ENCODE results near the gene RNLS.

Gene RNLS

GRCh38 chr10:88372051-88372715 lies 210.9 kb downstream of the RNLS start (continued):
- TF ChIP-seq ZNF677 (tag by site-specific recombination; IDR thresholded peaks at IDR 0.05) (no peak), SP7 (tag by site-specific recombination; IDR thresholded peaks at IDR 0.05) (no peak), WT1 (tag by site-specific recombination; IDR thresholded peaks at IDR 0.05) (no peak), KLF16 (tag by site-specific recombination; IDR thresholded peaks at IDR 0.05) (no peak), ZNF626 (tag by site-specific recombination; IDR thresholded peaks at IDR 0.05) (no peak), ZNF843 (tag by site-specific recombination; IDR thresholded peaks at IDR 0.05) (no peak), ZNF645 (tag by site-specific recombination; IDR thresholded peaks at IDR 0.05) (no peak)
- TF ChIP-seq, protein P1, sequence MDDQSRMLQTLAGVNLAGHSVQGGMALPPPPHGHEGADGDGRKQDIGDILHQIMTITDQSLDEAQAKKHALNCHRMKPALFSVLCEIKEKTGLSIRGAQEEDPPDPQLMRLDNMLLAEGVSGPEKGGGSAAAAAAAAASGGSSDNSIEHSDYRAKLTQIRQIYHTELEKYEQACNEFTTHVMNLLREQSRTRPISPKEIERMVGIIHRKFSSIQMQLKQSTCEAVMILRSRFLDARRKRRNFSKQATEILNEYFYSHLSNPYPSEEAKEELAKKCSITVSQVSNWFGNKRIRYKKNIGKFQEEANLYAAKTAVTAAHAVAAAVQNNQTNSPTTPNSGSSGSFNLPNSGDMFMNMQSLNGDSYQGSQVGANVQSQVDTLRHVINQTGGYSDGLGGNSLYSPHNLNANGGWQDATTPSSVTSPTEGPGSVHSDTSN (CRISPR knock-in tag; IDR thresholded peaks at IDR 0.05) = no peak
- TF ChIP-seq, protein P2, sequence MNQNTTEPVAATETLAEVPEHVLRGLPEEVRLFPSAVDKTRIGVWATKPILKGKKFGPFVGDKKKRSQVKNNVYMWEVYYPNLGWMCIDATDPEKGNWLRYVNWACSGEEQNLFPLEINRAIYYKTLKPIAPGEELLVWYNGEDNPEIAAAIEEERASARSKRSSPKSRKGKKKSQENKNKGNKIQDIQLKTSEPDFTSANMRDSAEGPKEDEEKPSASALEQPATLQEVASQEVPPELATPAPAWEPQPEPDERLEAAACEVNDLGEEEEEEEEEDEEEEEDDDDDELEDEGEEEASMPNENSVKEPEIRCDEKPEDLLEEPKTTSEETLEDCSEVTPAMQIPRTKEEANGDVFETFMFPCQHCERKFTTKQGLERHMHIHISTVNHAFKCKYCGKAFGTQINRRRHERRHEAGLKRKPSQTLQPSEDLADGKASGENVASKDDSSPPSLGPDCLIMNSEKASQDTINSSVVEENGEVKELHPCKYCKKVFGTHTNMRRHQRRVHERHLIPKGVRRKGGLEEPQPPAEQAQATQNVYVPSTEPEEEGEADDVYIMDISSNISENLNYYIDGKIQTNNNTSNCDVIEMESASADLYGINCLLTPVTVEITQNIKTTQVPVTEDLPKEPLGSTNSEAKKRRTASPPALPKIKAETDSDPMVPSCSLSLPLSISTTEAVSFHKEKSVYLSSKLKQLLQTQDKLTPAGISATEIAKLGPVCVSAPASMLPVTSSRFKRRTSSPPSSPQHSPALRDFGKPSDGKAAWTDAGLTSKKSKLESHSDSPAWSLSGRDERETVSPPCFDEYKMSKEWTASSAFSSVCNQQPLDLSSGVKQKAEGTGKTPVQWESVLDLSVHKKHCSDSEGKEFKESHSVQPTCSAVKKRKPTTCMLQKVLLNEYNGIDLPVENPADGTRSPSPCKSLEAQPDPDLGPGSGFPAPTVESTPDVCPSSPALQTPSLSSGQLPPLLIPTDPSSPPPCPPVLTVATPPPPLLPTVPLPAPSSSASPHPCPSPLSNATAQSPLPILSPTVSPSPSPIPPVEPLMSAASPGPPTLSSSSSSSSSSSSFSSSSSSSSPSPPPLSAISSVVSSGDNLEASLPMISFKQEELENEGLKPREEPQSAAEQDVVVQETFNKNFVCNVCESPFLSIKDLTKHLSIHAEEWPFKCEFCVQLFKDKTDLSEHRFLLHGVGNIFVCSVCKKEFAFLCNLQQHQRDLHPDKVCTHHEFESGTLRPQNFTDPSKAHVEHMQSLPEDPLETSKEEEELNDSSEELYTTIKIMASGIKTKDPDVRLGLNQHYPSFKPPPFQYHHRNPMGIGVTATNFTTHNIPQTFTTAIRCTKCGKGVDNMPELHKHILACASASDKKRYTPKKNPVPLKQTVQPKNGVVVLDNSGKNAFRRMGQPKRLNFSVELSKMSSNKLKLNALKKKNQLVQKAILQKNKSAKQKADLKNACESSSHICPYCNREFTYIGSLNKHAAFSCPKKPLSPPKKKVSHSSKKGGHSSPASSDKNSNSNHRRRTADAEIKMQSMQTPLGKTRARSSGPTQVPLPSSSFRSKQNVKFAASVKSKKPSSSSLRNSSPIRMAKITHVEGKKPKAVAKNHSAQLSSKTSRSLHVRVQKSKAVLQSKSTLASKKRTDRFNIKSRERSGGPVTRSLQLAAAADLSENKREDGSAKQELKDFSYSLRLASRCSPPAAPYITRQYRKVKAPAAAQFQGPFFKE (tag by site-specific recombination; IDR thresholded peaks at IDR 0.05; ENCODE audit: borderline replicate concordance) = no peak

- Histone ChIP-seq H3K4me1 (ENCODE audit: control insufficient read depth, insufficient read depth, low read length) (peaks cover 8% of the 10 kb centered on the region; the same call in 1 of the 2 replicates), H3K27ac (ENCODE audit: extremely low read depth, low read depth, low read length) (no peak overlapping the region), H3K36me3 (ENCODE audit: control insufficient read depth in 2 of 2, insufficient read depth in 1 of 2, low read length in 2 of 2) (no peaks in the 10 kb centered on the region), H3K9me3 (ENCODE audit: control insufficient read depth, insufficient read depth, low read depth, low read length) (no peaks in the 10 kb centered on the region), H3K4me3 (ENCODE audit: low read depth, low read length) (no peak overlapping the region)
- ChIA-PET POLR2A (no interaction called here), CTCF (no interaction called here)
- no peak for TF ChIP-seq BCL11B (tag by site-specific recombination; IDR thresholded peaks at IDR 0.05; ENCODE audit: low read depth)
- TF ChIP-seq ZNF140 (tag by site-specific recombination; IDR thresholded peaks at IDR 0.05) = no peak
- TF ChIP-seq ZSCAN18 (tag by site-specific recombination; IDR thresholded peaks at IDR 0.05) = no peak
- TF ChIP-seq ZNF423 (tag by site-specific recombination; IDR thresholded peaks at IDR 0.05) = no peak
- TF ChIP-seq, protein P1 (CRISPR knock-in tag; IDR thresholded peaks at IDR 0.05) = no peak
- no peak for TF ChIP-seq ZNF2 (tag by site-specific recombination; IDR thresholded peaks at IDR 0.05)
- TF ChIP-seq ZNF791 (tag by site-specific recombination; IDR thresholded peaks at IDR 0.05) = no peak
- no peak for TF ChIP-seq ZNF549 (tag by site-specific recombination; IDR thresholded peaks at IDR 0.05)
- TF ChIP-seq ZNF335 (tag by site-specific recombination; conservative IDR thresholded peaks at IDR 0.05) = no peak
- TF ChIP-seq, protein P3, sequence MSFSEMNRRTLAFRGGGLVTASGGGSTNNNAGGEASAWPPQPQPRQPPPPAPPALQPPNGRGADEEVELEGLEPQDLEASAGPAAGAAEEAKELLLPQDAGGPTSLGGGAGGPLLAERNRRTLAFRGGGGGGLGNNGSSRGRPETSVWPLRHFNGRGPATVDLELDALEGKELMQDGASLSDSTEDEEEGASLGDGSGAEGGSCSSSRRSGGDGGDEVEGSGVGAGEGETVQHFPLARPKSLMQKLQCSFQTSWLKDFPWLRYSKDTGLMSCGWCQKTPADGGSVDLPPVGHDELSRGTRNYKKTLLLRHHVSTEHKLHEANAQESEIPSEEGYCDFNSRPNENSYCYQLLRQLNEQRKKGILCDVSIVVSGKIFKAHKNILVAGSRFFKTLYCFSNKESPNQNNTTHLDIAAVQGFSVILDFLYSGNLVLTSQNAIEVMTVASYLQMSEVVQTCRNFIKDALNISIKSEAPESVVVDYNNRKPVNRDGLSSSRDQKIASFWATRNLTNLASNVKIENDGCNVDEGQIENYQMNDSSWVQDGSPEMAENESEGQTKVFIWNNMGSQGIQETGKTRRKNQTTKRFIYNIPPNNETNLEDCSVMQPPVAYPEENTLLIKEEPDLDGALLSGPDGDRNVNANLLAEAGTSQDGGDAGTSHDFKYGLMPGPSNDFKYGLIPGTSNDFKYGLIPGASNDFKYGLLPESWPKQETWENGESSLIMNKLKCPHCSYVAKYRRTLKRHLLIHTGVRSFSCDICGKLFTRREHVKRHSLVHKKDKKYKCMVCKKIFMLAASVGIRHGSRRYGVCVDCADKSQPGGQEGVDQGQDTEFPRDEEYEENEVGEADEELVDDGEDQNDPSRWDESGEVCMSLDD (tag by site-specific recombination; IDR thresholded peaks at IDR 0.05) = no peak
- no peak for TF ChIP-seq ZBTB7A (tag by site-specific recombination; IDR thresholded peaks at IDR 0.05; ENCODE audit: low read depth)
- TF ChIP-seq KLF1 (tag by site-specific recombination; IDR thresholded peaks at IDR 0.05) = no peak
- no peak for TF ChIP-seq ZFP3 (tag by site-specific recombination; IDR thresholded peaks at IDR 0.05; ENCODE audit: low read depth)
These were observed 212.4 kb downstream of the RNLS start for GRCh38 chr10:88370713-88371112.
